GM12878 (cell line): ENCODE measurements around the gene SEPSECS. TPM values are rescaled to one million over a fixed set of nuclear protein-coding genes. Genes with fewer than 3 reads are reported as not detected.

Source experiments
- ATAC-seq: fragments of 200-7000 bp; cut with Tn5 transposase; 3 replicates; pipeline ENCODE4 v1.9.1; 2020; ENCODE audit warnings: mild to moderate bottlenecking, moderate library complexity
- BruUV-seq: library from RNA; stranded (reverse); fragments of 400-500 nt; replicated peaks from 2 replicates; lab custom pipeline; 2021; lab: Mats Ljungman, UMichigan
- CTCF ChIA-PET: fragments of 300-600 bp; sonication (Branson Sonifier 250); formaldehyde crosslinking; extraction: SDS; loops from one replicate; lab custom pipeline; 2021; ENCODE audit warnings: inconsistent platforms; lab: Yijun Ruan, JAX
- POLR2A ChIA-PET: fragments of 350-600 bp; formaldehyde crosslinking; extraction: SDS; loops from one replicate; lab custom pipeline; 2021; ENCODE audit warnings: inconsistent platforms; lab: Charles Lee
- RAD21 ChIA-PET: fragments of 300-600 bp; sonication (Branson Sonifier 250); formaldehyde crosslinking; loops from one replicate; lab custom pipeline; 2023; ENCODE audit warnings: antibody characterized with exemption; ENCODE audit not compliant: unreplicated experiment; lab: Charles Lee
- SMC1A ChIA-PET: fragments of 300-600 bp; sonication (Branson Sonifier 250); formaldehyde crosslinking; loops from one replicate; lab custom pipeline; 2023; ENCODE audit not compliant: unreplicated experiment, uncharacterized antibody; lab: Charles Lee
- DNase-seq: peaks from one replicate; pipeline ENCODE4 v3.0.0-alpha.2; 2011; ENCODE audit warnings: low read depth, low spot score
- FAIRE-seq: peaks from 3 replicates; lab custom pipeline; 2011; peaks lifted over from hg19 to GRCh38; lab: Jason Lieb, UNC
- H2AFZ ChIP-seq: 2 replicates; pipeline ENCODE4 v1.6.0; 2011; ENCODE audit warnings: low read depth, low read length, control low read depth; ENCODE audit not compliant: control insufficient read depth
- H3K27ac ChIP-seq: 2 replicates; pipeline ENCODE4 v1.5.1; 2011; ENCODE audit warnings: control low read depth; ENCODE audit not compliant: control insufficient read depth, insufficient read depth
- H3K27me3 ChIP-seq, 2 experiments: replicated peaks in 1 of 2; 2 replicates each; pipeline versions ENCODE4 v1.6.0 to v1.6.1; 2011; ENCODE audit warnings: low read length in 1 of 2; ENCODE audit not compliant: control insufficient read depth in 2 of 2, insufficient read depth in 2 of 2
- H3K36me3 ChIP-seq, 2 experiments: 2 replicates each; pipeline ENCODE4 v1.5.1; 2011; ENCODE audit warnings: low read length in 1 of 2; ENCODE audit not compliant: control insufficient read depth in 2 of 2, insufficient read depth in 2 of 2
- H3K4me1 ChIP-seq: 2 replicates; pipeline ENCODE4 v1.6.1; 2011; ENCODE audit warnings: mild to moderate bottlenecking, low read length, moderate library complexity, mixed read lengths; ENCODE audit not compliant: control insufficient read depth, insufficient read depth
- H3K4me2 ChIP-seq: 2 replicates; pipeline ENCODE4 v1.6.0; 2011; ENCODE audit warnings: control low read depth; ENCODE audit not compliant: control insufficient read depth, insufficient read depth
- H3K4me3 ChIP-seq: fragments of 200-600 bp; sonication (generic); 2 replicates; pipeline ENCODE4 v1.5.1; 2016
- H3K79me2 ChIP-seq: 2 replicates; pipeline ENCODE4 v1.6.0; 2011; ENCODE audit warnings: low read length; ENCODE audit not compliant: control insufficient read depth, insufficient read depth
- H3K9ac ChIP-seq: 2 replicates; pipeline ENCODE4 v1.8.0; 2011; ENCODE audit warnings: low read length, control low read depth, mixed read lengths; ENCODE audit not compliant: control insufficient read depth, insufficient read depth
- H3K9me3 ChIP-seq: replicated peaks from 3 replicates; pipeline ENCODE4 v1.5.1; 2011; ENCODE audit warnings: mild to moderate bottlenecking, low read length; ENCODE audit not compliant: control insufficient read depth, insufficient read depth
- H4K20me1 ChIP-seq: 2 replicates; pipeline ENCODE4 v1.6.0; 2011; ENCODE audit not compliant: control insufficient read depth, insufficient read depth
- CBFB ChIP-seq: IDR thresholded peaks from 2 replicates; pipeline ENCODE4 v1.6.1; 2016; ENCODE audit warnings: antibody characterized with exemption, low read depth
- CBX5 ChIP-seq: sonication (generic); IDR thresholded peaks from 2 replicates; pipeline ENCODE4 v1.6.1; 2016; ENCODE audit warnings: low read depth, moderate library complexity, mild to moderate bottlenecking, inconsistent platforms
- CEBPB ChIP-seq, 2 experiments: fragments of 150-350 bp in 1 of 2; IDR thresholded peaks; 2 replicates each; pipeline ENCODE4 v1.6.1; 2012 to 2014; ENCODE audit warnings: low read depth in 2 of 2, low read length in 2 of 2, borderline replicate concordance in 1 of 2, inconsistent platforms in 1 of 2
- CHD4 ChIP-seq: fragments of 200-600 bp; sonication (generic); IDR thresholded peaks from 2 replicates; pipeline ENCODE4 v1.6.1; 2016; ENCODE audit warnings: mild to moderate bottlenecking
- RBBP5 ChIP-seq: fragments of 200-600 bp; sonication (generic); conservative IDR thresholded peaks from 2 replicates; pipeline ENCODE4 v1.6.1; 2016
- SMAD1 ChIP-seq: fragments of 450-650 bp; IDR thresholded peaks from 2 replicates; pipeline ENCODE4 v1.6.1; 2018; ENCODE audit warnings: mild to moderate bottlenecking, low read depth; ENCODE audit not compliant: partially characterized antibody
- SREBF1 ChIP-seq: IDR thresholded peaks from 2 replicates; pipeline ENCODE4 v1.6.1; 2012; ENCODE audit warnings: mild to moderate bottlenecking, low read length
- SREBF2 ChIP-seq: IDR thresholded peaks from 2 replicates; pipeline ENCODE4 v1.6.1; 2012; ENCODE audit warnings: mild to moderate bottlenecking, low read length
- STAT3 ChIP-seq: IDR thresholded peaks from 2 replicates; pipeline ENCODE4 v1.6.1; 2011; ENCODE audit warnings: low read depth, low read length, improper control_type of control experiment
- WRNIP1 ChIP-seq: IDR thresholded peaks from 2 replicates; pipeline ENCODE4 v1.6.1; 2011; ENCODE audit warnings: low read depth, low read length, improper control_type of control experiment, borderline replicate concordance
- in situ Hi-C: fragments of 300-500 bp; cut with MboI; formaldehyde crosslinking; loops from 9 replicates; pipeline ENCODE4 v1.14.3; 2018; ENCODE audit warnings: mixed read lengths
- intact Hi-C: fragments of 100-400 bp; cut with micrococcal nuclease; formaldehyde crosslinking; loops from one replicate; pipeline ENCODE4 v1.14.2; 2022; ENCODE audit not compliant: unreplicated experiment
- polyA plus RNA-seq, 11 experiments: library from polyadenylated mRNA; depleted of rRNA in 4 of 11; unstranded in 6 of 11; stranded (reverse) in 5 of 11; fragments of >200 nt; fragmentation: Nextera tagmentation in 4 of 11; fragmentation: Illumina TruSeq in 1 of 11; extraction: Ambion mirVana in 4 of 11; extraction: Trizol in 1 of 11; gene quantifications; 1 replicate in 1 of 11; 2 replicates in 10 of 11; pipeline versions ENCODE4 v1.2.1 to v1.2.3, GENCODE V29; 2011 to 2016; ENCODE audit warnings: inconsistent platforms in 2 of 11, missing spikeins in 2 of 11, low read depth in 1 of 11
- total RNA-seq, 4 experiments: library from RNA; depleted of rRNA in 3 of 4; stranded (reverse); fragments of >200 nt in 3 of 4; fragmentation: Illumina TruSeq in 1 of 4; extraction: Trizol in 1 of 4; gene quantifications; 2 replicates each; pipeline versions ENCODE4 v1.2.1 to v1.2.3, GENCODE V29; 2013 to 2021
- TF ChIP-seq, protein P1 (sequence below): fragments of 450-650 bp; formaldehyde crosslinking; IDR thresholded peaks from 2 replicates; pipeline ENCODE4 v1.5.0; 2022; ENCODE audit warnings: mild to moderate bottlenecking, missing genetic modification characterization

The SEPSECS gene
- total and polyA plus RNA-seq, 10 of the 15 experiments (the other 5 are each of a cell fraction or from before 2014, with no cell fraction given) = 2.8 to 15.8 (median 7.2) TPM

DNA sequence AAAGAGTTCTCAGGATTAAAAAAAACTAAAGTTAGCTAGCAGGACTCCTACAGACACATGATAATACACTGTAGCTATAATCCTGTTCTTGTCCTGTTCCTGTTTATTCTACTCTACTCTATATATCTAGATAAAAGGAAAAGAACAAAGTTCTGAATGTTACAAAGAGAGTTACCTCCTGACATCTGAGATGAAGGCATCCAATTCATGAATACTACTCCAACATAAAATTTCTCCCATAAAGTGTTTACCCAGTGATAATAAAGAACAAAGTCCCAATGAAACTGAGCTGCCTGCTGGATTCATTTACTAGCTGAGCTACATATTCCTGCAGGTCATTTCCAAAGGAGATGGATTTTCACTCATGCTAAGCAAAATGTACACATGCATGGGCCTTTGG lies 27.1 kb downstream of the SEPSECS start:
- intact Hi-C loops = no loop called here
- H4K20me1 ChIP-seq = no peaks in the 10 kb centered on the region
- CTCF ChIA-PET = interaction anchor here (0.7 to 4.1 kb wide), 8 partner anchors 11 to 179 kb away, joined by 3 to 36 read pairs (median 3); partner anchors contain the start of gene ZCCHC4
- POLR2A ChIA-PET = no interaction called here
- in situ Hi-C loops = no loop called here
- H3K4me3 ChIP-seq = no peak overlapping the region
- DNase-seq (no peak), ATAC-seq (no peak), FAIRE-seq (no peak)
- H3K4me2 ChIP-seq = no peak overlapping the region
- no peaks in the 10 kb centered on the region; a peak in 2 of 4 replicates for H3K36me3 ChIP-seq
- H2AFZ ChIP-seq = no peak overlapping the region
- SMC1A ChIA-PET = interaction anchor here (0.8 to 1.2 kb wide), 2 partner anchors 11 to 29 kb away, joined by 3 to 5 read pairs; no protein-coding TSS in a partner anchor
- H3K27me3 ChIP-seq = no peaks in the 10 kb centered on the region
- H3K4me1 ChIP-seq = no peaks in the 10 kb centered on the region
- no peak overlapping the region for H3K27ac ChIP-seq
- BruUV-seq = no TSS peak
- H3K9ac ChIP-seq = no peak overlapping the region
- TF ChIP-seq CBX5 (no peak), SREBF2 (no peak), CEBPB (IDR thresholded peaks at IDR 0.05; ENCODE audit: borderline replicate concordance in 1 of 2, low read depth in 2 of 2, low read length in 2 of 2) (no peak), SREBF1 (no peak), RBBP5 (no peak), STAT3 (no peak), CHD4 (no peak), CBFB (no peak), SMAD1 (no peak), WRNIP1 (no peak)
- TF ChIP-seq, protein P1, sequence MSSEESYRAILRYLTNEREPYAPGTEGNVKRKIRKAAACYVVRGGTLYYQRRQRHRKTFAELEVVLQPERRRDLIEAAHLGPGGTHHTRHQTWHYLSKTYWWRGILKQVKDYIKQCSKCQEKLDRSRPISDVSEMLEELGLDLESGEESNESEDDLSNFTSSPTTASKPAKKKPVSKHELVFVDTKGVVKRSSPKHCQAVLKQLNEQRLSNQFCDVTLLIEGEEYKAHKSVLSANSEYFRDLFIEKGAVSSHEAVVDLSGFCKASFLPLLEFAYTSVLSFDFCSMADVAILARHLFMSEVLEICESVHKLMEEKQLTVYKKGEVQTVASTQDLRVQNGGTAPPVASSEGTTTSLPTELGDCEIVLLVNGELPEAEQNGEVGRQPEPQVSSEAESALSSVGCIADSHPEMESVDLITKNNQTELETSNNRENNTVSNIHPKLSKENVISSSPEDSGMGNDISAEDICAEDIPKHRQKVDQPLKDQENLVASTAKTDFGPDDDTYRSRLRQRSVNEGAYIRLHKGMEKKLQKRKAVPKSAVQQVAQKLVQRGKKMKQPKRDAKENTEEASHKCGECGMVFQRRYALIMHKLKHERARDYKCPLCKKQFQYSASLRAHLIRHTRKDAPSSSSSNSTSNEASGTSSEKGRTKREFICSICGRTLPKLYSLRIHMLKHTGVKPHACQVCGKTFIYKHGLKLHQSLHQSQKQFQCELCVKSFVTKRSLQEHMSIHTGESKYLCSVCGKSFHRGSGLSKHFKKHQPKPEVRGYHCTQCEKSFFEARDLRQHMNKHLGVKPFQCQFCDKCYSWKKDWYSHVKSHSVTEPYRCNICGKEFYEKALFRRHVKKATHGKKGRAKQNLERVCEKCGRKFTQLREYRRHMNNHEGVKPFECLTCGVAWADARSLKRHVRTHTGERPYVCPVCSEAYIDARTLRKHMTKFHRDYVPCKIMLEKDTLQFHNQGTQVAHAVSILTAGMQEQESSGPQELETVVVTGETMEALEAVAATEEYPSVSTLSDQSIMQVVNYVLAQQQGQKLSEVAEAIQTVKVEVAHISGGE (CRISPR knock-in tag) = no peak
- RAD21 ChIA-PET = interaction anchor here (1.1 kb wide), 1 partner anchor 11 kb away, joined by 3 read pairs; no protein-coding TSS in a partner anchor
- no peaks in the 10 kb centered on the region for H3K9me3 ChIP-seq
- H3K79me2 ChIP-seq = no peaks in the 10 kb centered on the region
